Measurements from ENCODE around the gene COL8A1. TPM values are rescaled to one million over a fixed set of nuclear protein-coding genes. Genes with fewer than 3 reads are reported as not detected.

COL8A1 gene
- total and polyA plus RNA-seq, 10 of the 15 experiments (the other 5 are each of a cell fraction or from before 2014, with no cell fraction given), result 0.04 to 0.73 (median 0.10) TPM; not detected in 5

DNA sequence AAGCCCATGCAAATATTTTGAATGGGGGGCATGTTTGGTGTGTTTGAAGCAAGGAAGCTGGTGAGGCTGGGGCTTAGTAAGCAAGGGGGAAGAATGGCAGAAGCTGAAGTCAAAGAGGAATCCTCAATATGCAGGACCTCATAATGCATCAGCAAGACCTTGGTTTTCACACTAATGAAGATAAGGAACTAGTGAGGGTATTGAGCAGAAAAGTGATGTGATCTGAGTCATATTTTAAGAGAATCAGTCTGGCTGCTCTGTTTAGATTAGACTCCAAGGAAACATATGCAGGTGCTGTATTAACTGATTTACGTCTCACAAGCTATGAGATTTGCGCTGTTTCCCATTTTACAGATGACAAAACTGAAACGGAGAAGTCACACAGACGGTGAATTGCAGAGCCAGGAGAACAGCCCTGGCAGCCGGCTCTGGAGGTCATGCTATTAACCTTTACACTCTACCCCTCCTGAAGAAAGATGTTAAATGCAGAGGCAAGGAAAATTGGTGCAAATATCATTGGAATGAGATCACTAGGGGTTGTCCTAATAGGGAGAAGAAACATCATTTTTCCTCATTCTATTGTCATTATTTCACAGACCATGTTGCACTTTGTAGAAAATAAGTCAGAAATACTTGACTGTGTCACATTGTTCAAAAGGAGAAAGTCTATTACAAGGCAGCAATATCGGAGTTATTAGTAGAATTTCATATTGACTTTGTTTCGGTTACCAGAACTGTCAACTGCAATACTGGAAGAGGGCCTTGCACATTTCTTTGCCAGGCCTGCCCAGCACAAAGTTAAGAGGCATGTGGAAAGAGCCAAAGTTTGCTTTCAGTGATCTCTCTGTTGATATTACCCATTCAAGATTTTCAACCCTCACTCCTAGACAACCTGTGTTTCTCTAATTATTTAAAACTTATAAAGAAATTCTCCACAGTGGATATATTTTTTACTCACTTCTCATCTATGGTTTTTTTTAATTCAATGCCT lies 64.9 kb downstream of the COL8A1 start (continued):
- TF ChIP-seq BHLHE40 (IDR thresholded peaks at IDR 0.05; ENCODE audit: borderline replicate concordance in 1 of 2, low read depth in 2 of 2, low read length in 1 of 2), result no peak
- no peak for TF ChIP-seq EZH2 (IDR thresholded peaks at IDR 0.05; ENCODE audit: borderline replicate concordance, control insufficient read depth, low read depth, low read length)
- TF ChIP-seq, protein P1, sequence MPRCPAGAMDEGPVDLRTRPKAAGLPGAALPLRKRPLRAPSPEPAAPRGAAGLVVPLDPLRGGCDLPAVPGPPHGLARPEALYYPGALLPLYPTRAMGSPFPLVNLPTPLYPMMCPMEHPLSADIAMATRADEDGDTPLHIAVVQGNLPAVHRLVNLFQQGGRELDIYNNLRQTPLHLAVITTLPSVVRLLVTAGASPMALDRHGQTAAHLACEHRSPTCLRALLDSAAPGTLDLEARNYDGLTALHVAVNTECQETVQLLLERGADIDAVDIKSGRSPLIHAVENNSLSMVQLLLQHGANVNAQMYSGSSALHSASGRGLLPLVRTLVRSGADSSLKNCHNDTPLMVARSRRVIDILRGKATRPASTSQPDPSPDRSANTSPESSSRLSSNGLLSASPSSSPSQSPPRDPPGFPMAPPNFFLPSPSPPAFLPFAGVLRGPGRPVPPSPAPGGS (IDR thresholded peaks at IDR 0.05; ENCODE audit: borderline replicate concordance, insufficient read depth, low read depth, low read length, poor library complexity, severe bottlenecking), result no peak
- TF ChIP-seq NFXL1 (IDR thresholded peaks at IDR 0.05; ENCODE audit: borderline replicate concordance), result no peak
- no peak for TF ChIP-seq CHD2 (IDR thresholded peaks at IDR 0.05; ENCODE audit: borderline replicate concordance, low read depth, low read length)
- TF ChIP-seq, protein P2, sequence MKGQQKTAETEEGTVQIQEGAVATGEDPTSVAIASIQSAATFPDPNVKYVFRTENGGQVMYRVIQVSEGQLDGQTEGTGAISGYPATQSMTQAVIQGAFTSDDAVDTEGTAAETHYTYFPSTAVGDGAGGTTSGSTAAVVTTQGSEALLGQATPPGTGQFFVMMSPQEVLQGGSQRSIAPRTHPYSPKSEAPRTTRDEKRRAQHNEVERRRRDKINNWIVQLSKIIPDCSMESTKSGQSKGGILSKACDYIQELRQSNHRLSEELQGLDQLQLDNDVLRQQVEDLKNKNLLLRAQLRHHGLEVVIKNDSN (IDR thresholded peaks at IDR 0.05; ENCODE audit: borderline replicate concordance, extremely low read length, insufficient read depth, low read depth, low read length), result no peak
- no peak for TF ChIP-seq MYB (IDR thresholded peaks at IDR 0.05; ENCODE audit: borderline replicate concordance, low read depth, low read length)
- no peak for TF ChIP-seq ATF7 (IDR thresholded peaks at IDR 0.05; ENCODE audit: low read depth)
- no peak for TF ChIP-seq MYC (IDR thresholded peaks at IDR 0.05; ENCODE audit: insufficient read depth, insufficient read length, insufficient replicate concordance, low read length, severe bottlenecking)
- TF ChIP-seq SPI1 (IDR thresholded peaks at IDR 0.05; ENCODE audit: borderline replicate concordance, insufficient read depth, low read depth, low read length), result no peak

Measured in GM12878 (cell line).